SK-N-SH (cell line): ENCODE results near the gene PPP2R1B. TPM values are rescaled to one million over a fixed set of nuclear protein-coding genes. Genes with fewer than 3 reads are reported as not detected.

Experiments
- CTCF ChIA-PET: fragments of 300-600, 350-600 bp; formaldehyde crosslinking; extraction: SDS; loops from one replicate; lab custom pipeline; 2021; lab: Yijun Ruan, JAX
- POLR2A ChIA-PET: fragments of 350-600 bp; sonication (Branson Sonifier 250); formaldehyde crosslinking; extraction: SDS; loops from one replicate; lab custom pipeline; 2020; ENCODE audit warnings: antibody characterized with exemption, inconsistent platforms; lab: Yijun Ruan, JAX
- DNase-seq: peaks from one replicate; pipeline ENCODE4 v3.0.0; 2012
- H2AFZ ChIP-seq: fragments of 200-600 bp; sonication (generic); 2 replicates; pipeline ENCODE4 v1.8.1; 2016; ENCODE audit warnings: antibody characterized with exemption, mild to moderate bottlenecking, low read depth
- H3F3A ChIP-seq: fragments of 200-600 bp; sonication (generic); replicated peaks from 2 replicates; pipeline ENCODE3; 2016; ENCODE audit warnings: antibody characterized with exemption, mild to moderate bottlenecking; ENCODE audit not compliant: insufficient read depth
- H3K27ac ChIP-seq, 2 experiments: fragments of 200-500 bp in 1 of 2; fragments of 200-600 bp in 1 of 2; sonication (Bioruptor generic) in 1 of 2; sonication (generic), shearing (Covaris generic) in 1 of 2; 2 replicates each; pipeline versions ENCODE4 v1.5.1 to v1.6.1; 2014 to 2016; ENCODE audit warnings: low read depth in 2 of 2, inconsistent platforms in 1 of 2, low read length in 1 of 2, mild to moderate bottlenecking in 1 of 2, mixed read lengths in 1 of 2
- H3K27me3 ChIP-seq: fragments of 200-600 bp; sonication (generic), shearing (Covaris generic); 2 replicates; pipeline ENCODE4 v1.6.1; 2016; ENCODE audit warnings: mixed run types; ENCODE audit not compliant: insufficient read depth
- H3K36me3 ChIP-seq, 2 experiments: fragments of 200-500 bp in 1 of 2; fragments of 200-600 bp in 1 of 2; sonication (Bioruptor generic) in 1 of 2; sonication (generic) in 1 of 2; replicated peaks in 1 of 2; 2 replicates each; pipeline versions ENCODE3 to v1.5.1; 2014 to 2016; ENCODE audit warnings: low read length in 1 of 2, mild to moderate bottlenecking in 1 of 2; ENCODE audit not compliant: insufficient read depth in 2 of 2, control insufficient read depth in 1 of 2
- H3K4me1 ChIP-seq, 2 experiments: fragments of 200-500 bp in 1 of 2; fragments of 200-600 bp in 1 of 2; sonication (Bioruptor generic) in 1 of 2; sonication (generic), shearing (Covaris generic) in 1 of 2; 2 replicates each; pipeline versions ENCODE4 v1.5.1 to v1.6.1; 2014 to 2016; ENCODE audit warnings: low read depth in 1 of 2, low read length in 1 of 2, mixed run types in 1 of 2; ENCODE audit not compliant: insufficient read depth in 2 of 2, control insufficient read depth in 1 of 2
- H3K4me2 ChIP-seq: fragments of 200-600 bp; sonication (generic), shearing (Covaris generic); 2 replicates; pipeline ENCODE4 v1.6.1; 2017; ENCODE audit warnings: mixed run types
- H3K4me3 ChIP-seq, 2 experiments: fragments of 200-500 bp in 1 of 2; fragments of 200-600 bp in 1 of 2; sonication (Bioruptor generic) in 1 of 2; sonication (generic), shearing (Covaris generic) in 1 of 2; 2 replicates each; pipeline versions ENCODE4 v1.5.1 to v1.8.1; 2014 to 2016; ENCODE audit warnings: low read depth in 2 of 2, inconsistent platforms in 1 of 2, low read length in 1 of 2, mild to moderate bottlenecking in 1 of 2, mixed read lengths in 1 of 2, moderate library complexity in 1 of 2
- H3K79me2 ChIP-seq: fragments of 200-600 bp; sonication (generic); 2 replicates; pipeline ENCODE4 v1.8.1; 2017; ENCODE audit warnings: mild to moderate bottlenecking; ENCODE audit not compliant: insufficient read depth
- H3K9ac ChIP-seq: fragments of 200-600 bp; sonication (generic); 2 replicates; pipeline ENCODE4 v1.6.1; 2017; ENCODE audit warnings: mixed run types
- H3K9me2 ChIP-seq: fragments of 200-600 bp; sonication (generic); 2 replicates; pipeline ENCODE4 v1.6.1; 2017; ENCODE audit warnings: mixed run types
- H3K9me3 ChIP-seq: fragments of 200-600 bp; sonication (generic); 2 replicates; pipeline ENCODE4 v1.6.1; 2017; ENCODE audit warnings: mixed run types, mild to moderate bottlenecking, moderate library complexity
- H4K20me1 ChIP-seq: fragments of 200-600 bp; sonication (generic); 2 replicates; pipeline ENCODE4 v1.6.1; 2017; ENCODE audit warnings: mild to moderate bottlenecking, mixed run types; ENCODE audit not compliant: insufficient read depth
- ELF1 ChIP-seq: IDR thresholded peaks from 2 replicates; pipeline ENCODE4 v1.4.0; 2012
- GABPA ChIP-seq: IDR thresholded peaks from 2 replicates; pipeline ENCODE4 v1.4.0; 2012; ENCODE audit warnings: low read depth, mild to moderate bottlenecking
- MXI1 ChIP-seq: IDR thresholded peaks from 2 replicates; pipeline ENCODE4 v1.6.1; 2012; ENCODE audit warnings: mild to moderate bottlenecking, low read depth, low read length, improper control_type of control experiment
- PBX3 ChIP-seq: IDR thresholded peaks from 2 replicates; pipeline ENCODE4; 2012
- RAD21 ChIP-seq: IDR thresholded peaks from 2 replicates; pipeline ENCODE4 v1.6.1; 2012; ENCODE audit warnings: mild to moderate bottlenecking, low read length
- SIN3A ChIP-seq: IDR thresholded peaks from 2 replicates; pipeline ENCODE4 v1.6.1; 2012; ENCODE audit warnings: low read depth, mild to moderate bottlenecking, low read length, moderate library complexity, borderline replicate concordance
- SMC3 ChIP-seq: IDR thresholded peaks from 2 replicates; pipeline ENCODE4 v1.6.1; 2012; ENCODE audit warnings: low read depth, low read length, improper control_type of control experiment
- TAF1 ChIP-seq: IDR thresholded peaks from 2 replicates; pipeline ENCODE4 v1.6.1; 2012; ENCODE audit warnings: low read depth, mild to moderate bottlenecking, low read length, moderate library complexity, borderline replicate concordance
- YY1 ChIP-seq: IDR thresholded peaks from 2 replicates; pipeline ENCODE4 v1.4.0; 2012; ENCODE audit warnings: low read depth, mild to moderate bottlenecking
- WGBS: methylation state at CpG from one replicate; pipeline ENCODE4 v1.1.6; 2017; ENCODE audit warnings: low lambda C conversion rate; 5-methylcytosine and 5-hydroxymethylcytosine counted together
- polyA plus RNA-seq, 3 experiments: library from polyadenylated mRNA; depleted of rRNA; stranded (reverse); fragments of >200 nt; gene quantifications; 2 replicates each; pipeline ENCODE4 v1.2.3, GENCODE V29; 2012

PPP2R1B gene
- polyA plus RNA-seq, 1 of the 3 experiments (the other 2 are of a cell fraction), result 25.9 TPM

GRCh38 chr11:111680486-111681175, 85.6 kb downstream of the PPP2R1B start:
- 97% methylated on average over 3 of the region's 3 CpGs for WGBS
- no peak for TF ChIP-seq RAD21
- TF ChIP-seq TAF1, result no peak
- TF ChIP-seq PBX3, result no peak
- TF ChIP-seq SMC3, result no peak
- TF ChIP-seq YY1, result no peak
- no peak for TF ChIP-seq MXI1
- no peak for TF ChIP-seq GABPA
- no peak for TF ChIP-seq ELF1
- TF ChIP-seq SIN3A, result no peak
- peaks cover 0 to 5% of the 10 kb centered on the region in 2 experiments; a peak in 2 of 4 replicates for H3K4me1 ChIP-seq
- CTCF ChIA-PET, result interaction anchor here (0.8 to 1.4 kb wide), 2 partner anchors 10 to 87 kb away, joined by 3 to 5 read pairs; no protein-coding TSS in a partner anchor
- H3K4me3 ChIP-seq, result no peak overlapping the region
- H3K9ac ChIP-seq, result no peak overlapping the region
- peaks cover 16% of the 10 kb centered on the region for H4K20me1 ChIP-seq
- H3K27ac ChIP-seq, result no peak overlapping the region
- no peaks in the 10 kb centered on the region for H3K9me2 ChIP-seq
- POLR2A ChIA-PET, result no interaction called here
- peaks cover 16% of the 10 kb centered on the region for H3F3A ChIP-seq
- no peaks in the 10 kb centered on the region for H3K9me3 ChIP-seq
- no peak for DNase-seq
- peaks cover 2 to 14% of the 10 kb centered on the region in 2 experiments for H3K36me3 ChIP-seq
- no peaks in the 10 kb centered on the region for H3K27me3 ChIP-seq
- H3K79me2 ChIP-seq, result peaks cover 16% of the 10 kb centered on the region; the same call in 1 of the 2 replicates
- H2AFZ ChIP-seq, result no peak overlapping the region
- H3K4me2 ChIP-seq, result no peak overlapping the region

Other genes with a start within 250 kb of the PPP2R1B start
- 366 and 437 TPM in 2 replicates for gene LAYN, start 225.7 kb downstream of the PPP2R1B start, polyA plus RNA-seq (2012; rRNA removed)
- gene SIK2, start 163.9 kb downstream of the PPP2R1B start, polyA plus RNA-seq (2012; rRNA removed), result 8.9 and 9.7 TPM in 2 replicates
- 17.9 and 23.4 TPM in 2 replicates for gene ALG9, start 105.2 kb upstream of the PPP2R1B start, polyA plus RNA-seq (2012; rRNA removed)
- gene FDXACB1, start 112.8 kb upstream of the PPP2R1B start, polyA plus RNA-seq (2012; rRNA removed), result 2.8 and 3.2 TPM in 2 replicates
- 36.7 and 61.2 TPM in 2 replicates for gene CFAP68, start 113.2 kb upstream of the PPP2R1B start, polyA plus RNA-seq (2012; rRNA removed)
- 0.92 and 1.5 TPM in 2 replicates for gene CRYAB, start 145.4 kb upstream of the PPP2R1B start, polyA plus RNA-seq (2012; rRNA removed)
- not detected in 2 replicates for gene HSPB2, start 146.3 kb upstream of the PPP2R1B start, polyA plus RNA-seq (2012; rRNA removed)
- gene C11orf52, start 152.5 kb upstream of the PPP2R1B start, polyA plus RNA-seq (2012; rRNA removed), result not detected in 2 replicates
- gene DIXDC1, start 171.0 kb upstream of the PPP2R1B start, polyA plus RNA-seq (2012; rRNA removed), result 5.3 and 6.8 TPM in 2 replicates